Activated T-helper 1 cell treated with Interleukin-2 at 50 U/mL for 16 hours (primary cell): ENCODE data around the gene HPN.
A peak's percentile ranks its signal among the peaks of the same experiment; 100 is the strongest.

Experiments used
- DNase-seq: peaks from one replicate; pipeline ENCODE4 v3.0.0-alpha.2; 2020; ENCODE audit warnings: low read depth

Gene HPN

DNA sequence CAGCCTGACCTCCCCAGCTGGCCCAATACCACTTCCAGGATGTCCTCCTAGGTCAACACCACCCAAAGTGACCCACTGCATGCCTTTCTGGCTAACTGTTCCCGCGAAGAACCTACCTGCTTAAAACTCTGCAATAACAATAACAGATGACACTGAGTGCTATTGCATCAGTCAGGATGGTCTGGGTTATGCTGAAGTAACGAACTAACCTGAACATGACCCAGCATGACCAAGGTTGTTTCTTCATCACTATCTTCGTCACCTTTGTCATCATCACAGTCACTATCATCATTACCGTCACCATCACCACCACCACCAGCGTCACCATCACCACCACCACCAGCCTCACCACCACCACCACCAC, 63.5 kb downstream of the HPN start:
- no peak for DNase-seq

- DNase-seq: no peak
These were observed 64.1 kb downstream of the HPN start for GRCh38 chr19:35105411-35106290.

DNA sequence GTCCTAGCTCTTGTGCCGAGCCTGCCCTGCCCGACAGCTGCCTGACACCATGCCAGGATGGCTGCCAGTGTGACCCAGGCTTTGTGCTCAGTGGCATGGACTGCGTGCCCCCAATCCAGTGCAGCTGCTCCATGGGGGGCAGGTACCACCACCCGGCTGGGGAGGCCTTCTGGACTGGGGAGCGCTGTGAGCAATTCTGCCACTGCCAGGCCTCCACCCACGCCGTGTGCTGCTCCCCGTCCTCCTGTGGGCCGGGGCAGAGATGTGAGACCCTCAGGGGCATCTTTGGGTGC, 64.7 kb downstream of the HPN start:
- DNase-seq: no peak

GRCh38 chr19:35106898-35107541, 65.5 kb downstream of the HPN start:
- DNase-seq: no peak

GRCh38 chr19:35107545-35107944, 66.0 kb downstream of the HPN start:
- no peak for DNase-seq

DNA sequence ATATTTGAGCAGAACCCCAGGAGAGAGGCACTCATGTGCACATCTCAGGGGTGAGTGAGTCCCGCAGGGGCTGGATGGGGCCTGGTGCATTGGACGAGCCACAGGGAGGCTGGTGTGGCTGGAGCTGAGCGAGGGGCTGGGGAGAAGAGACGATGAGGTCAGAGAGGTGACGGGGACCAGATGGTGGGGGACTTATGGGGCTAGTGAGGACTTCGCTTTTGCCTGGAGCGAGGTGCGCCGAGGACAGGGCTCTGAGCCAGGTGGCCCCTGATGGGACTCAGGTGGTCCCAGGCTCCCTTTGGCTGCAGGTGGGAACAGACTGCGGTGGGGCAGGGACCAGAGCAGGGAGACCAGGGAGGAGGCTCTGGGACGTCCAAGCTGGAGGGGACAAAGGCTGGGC, 67.2 kb downstream of the HPN start:
- DNase-seq: no peak

DNA sequence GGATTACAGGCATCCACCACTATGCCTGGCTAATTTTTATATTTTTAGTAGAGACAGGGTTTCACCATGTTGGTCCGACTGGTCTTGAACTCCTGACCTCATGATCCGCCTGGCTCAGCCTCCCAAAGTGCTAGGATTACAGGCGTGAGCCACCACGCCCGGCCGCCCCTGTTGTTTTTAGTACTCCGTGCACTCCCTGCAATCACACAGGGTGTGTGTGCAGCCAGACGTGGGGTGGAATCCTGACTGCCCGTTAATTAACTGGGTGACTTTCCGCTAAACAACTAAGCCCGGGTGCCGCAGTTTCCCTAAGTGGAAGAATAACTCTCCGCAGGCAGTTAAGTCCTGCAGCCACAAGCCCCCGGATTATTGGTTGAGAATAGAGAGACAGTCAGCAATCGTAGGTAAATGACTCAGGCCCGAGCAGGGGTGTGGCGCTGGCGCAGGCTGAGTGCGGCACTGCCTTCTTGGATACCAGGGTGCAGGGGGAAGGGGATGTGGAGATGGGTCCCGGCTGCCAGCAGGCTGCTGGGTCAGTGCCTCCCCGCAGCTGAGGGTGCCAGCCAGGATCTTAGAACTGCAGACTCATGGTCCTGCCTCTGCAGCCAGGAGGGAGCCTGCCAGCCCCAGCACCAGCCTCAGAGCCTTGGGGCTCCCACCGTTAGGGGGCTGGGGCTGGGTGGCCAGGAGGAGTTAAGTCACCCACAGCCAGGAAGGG, 68.0 kb downstream of the HPN start:
- no peak for DNase-seq

GRCh38 chr19:35110974-35111373, 69.5 kb downstream of the HPN start:
- DNase-seq: no peak

DNA sequence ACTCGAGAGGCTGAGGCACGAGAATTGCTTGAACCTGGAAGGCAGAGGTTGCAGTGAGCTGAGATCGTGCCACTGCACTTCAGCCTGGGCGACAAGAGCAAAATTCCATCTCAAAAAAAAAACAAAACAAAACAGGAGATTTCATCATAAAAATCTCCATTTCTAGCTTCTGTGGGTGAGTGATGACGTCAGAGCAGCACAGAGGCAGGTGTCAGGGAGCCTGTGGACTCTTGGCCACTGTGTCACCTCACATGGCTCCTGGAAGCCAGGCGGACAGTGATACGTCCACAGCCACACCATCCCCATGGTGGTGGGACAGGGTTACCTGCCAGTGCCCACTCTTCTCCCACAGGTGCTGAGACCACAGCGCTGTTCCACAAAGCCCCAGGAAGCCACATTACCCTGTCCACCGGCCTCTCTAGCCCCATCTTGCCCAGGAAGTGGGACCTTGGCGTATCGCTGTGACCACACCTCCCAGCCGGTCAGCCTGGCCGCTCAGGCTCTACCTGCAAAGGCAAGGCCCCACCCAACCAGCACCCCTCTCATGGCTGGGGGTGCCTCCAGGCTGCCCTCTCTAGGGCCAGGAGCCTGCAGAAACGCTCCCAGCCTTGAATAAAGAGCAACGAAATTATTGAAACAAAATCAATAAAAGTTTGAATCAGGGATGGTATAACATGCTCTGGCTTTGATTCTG, 71.6 kb downstream of the HPN start:
- DNase-seq: no peak

DNA sequence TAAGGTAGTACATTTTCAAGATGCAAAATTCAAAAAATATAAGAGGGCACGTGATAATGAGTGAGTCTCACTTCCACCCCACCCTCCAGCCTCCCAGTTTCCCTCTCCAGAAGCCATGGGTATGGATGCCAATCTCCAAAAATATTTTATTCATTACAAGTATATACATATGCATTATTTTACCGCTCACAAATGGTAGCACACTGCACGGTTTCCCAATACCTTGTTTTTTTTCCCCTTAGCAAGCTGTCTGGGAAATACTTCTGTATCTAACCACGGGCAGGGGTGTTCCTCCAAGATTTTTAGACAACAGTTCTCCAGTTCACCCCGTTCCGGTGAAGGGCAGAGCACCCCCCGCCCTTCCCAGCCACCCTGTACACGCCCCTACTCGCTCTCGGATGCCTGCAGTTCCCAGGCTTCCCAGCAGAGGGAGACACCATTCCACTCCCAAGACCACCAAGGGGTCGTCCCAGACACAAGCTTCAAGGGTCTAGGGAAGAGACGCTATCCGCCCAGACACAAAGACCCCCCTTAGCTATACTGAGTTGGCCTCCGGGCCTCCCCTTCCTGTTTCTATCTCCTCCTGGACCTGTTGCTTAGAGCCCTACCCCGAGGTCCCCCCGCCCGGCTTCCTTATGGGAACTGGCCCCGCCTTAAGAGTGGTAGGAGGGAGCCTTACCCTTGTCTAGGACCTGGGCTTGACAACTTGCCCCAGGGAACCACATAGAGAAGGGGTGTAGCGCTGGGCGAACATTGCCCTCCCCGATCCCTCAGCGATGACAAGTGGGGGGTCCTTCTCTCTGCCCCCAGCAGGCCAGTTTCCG, 73.0 kb downstream of the HPN start:
- peak; percentile 44 for DNase-seq

GRCh38 chr19:35115177-35115951, 73.8 kb downstream of the HPN start, which contains the start of gene FXYD3:
FXYD3 (plus strand) TSS chr19:35115823; CDS start chr19:35119377, 3,554 bp downstream.
- no peak for DNase-seq
